H1 (cell line): ENCODE data around the gene DNAJC10. TPM values are rescaled to one million over a fixed set of nuclear protein-coding genes. Genes with fewer than 3 reads are reported as not detected.

Source experiments
- CTCF ChIA-PET: fragments of 300-600 bp; sonication (Branson Sonifier 250); formaldehyde crosslinking; loops from one replicate; lab custom pipeline; 2021; ENCODE audit not compliant: partially characterized antibody; lab: Charles Lee
- POLR2A ChIA-PET: fragments of 300-600 bp; sonication (Branson Sonifier 250); formaldehyde crosslinking; loops from one replicate; lab custom pipeline; 2021; ENCODE audit warnings: inconsistent platforms; ENCODE audit not compliant: partially characterized antibody; lab: Charles Lee
- DNase-seq, 2 experiments: peaks; one replicate each; pipeline versions ENCODE4 v3.0.0 to v3.0.0-alpha.2; 2010 to 2022; ENCODE audit warnings: low spot score in 2 of 2, low read depth in 1 of 2, mixed read lengths in 1 of 2
- FAIRE-seq: peaks from 2 replicates; lab custom pipeline; 2011; peaks lifted over from hg19 to GRCh38; lab: Jason Lieb, UNC
- H2AFZ ChIP-seq: 2 replicates; pipeline ENCODE4 v1.8.1; 2012; ENCODE audit warnings: low read length, inconsistent platforms
- H2AK5ac ChIP-seq: 2 replicates; pipeline ENCODE4 v1.6.1; 2013; ENCODE audit warnings: low read depth, low read length
- H2BK120ac ChIP-seq: replicated peaks from 2 replicates; pipeline ENCODE3; 2013; ENCODE audit warnings: low read depth, low read length, inconsistent platforms
- H2BK12ac ChIP-seq: 2 replicates; pipeline ENCODE4 v1.6.1; 2013; ENCODE audit warnings: low read depth, low read length
- H2BK15ac ChIP-seq: 2 replicates; pipeline ENCODE4 v1.6.1; 2013; ENCODE audit warnings: low read length
- H2BK20ac ChIP-seq: 2 replicates; pipeline ENCODE4 v1.6.1; 2013; ENCODE audit warnings: low read length
- H2BK5ac ChIP-seq: 2 replicates; pipeline ENCODE4 v1.6.1; 2013; ENCODE audit warnings: low read depth, low read length
- H3K14ac ChIP-seq: 2 replicates; pipeline ENCODE4 v1.6.1; 2013; ENCODE audit warnings: inconsistent platforms; ENCODE audit not compliant: insufficient read length
- H3K18ac ChIP-seq: 2 replicates; pipeline ENCODE4 v1.6.1; 2013; ENCODE audit warnings: low read length; ENCODE audit errors: extremely low read depth
- H3K23ac ChIP-seq: 2 replicates; pipeline ENCODE4 v1.6.1; 2013; ENCODE audit warnings: inconsistent platforms; ENCODE audit not compliant: insufficient read length
- H3K23me2 ChIP-seq: 2 replicates; pipeline ENCODE4 v1.6.1; 2013; ENCODE audit warnings: low read depth, low read length
- H3K27ac ChIP-seq: 2 replicates; pipeline ENCODE4 v1.6.1; 2011; ENCODE audit warnings: low read depth, low read length, inconsistent platforms
- H3K27me3 ChIP-seq, 4 experiments: replicated peaks in 1 of 4; 1 replicate in 1 of 4; 2 replicates in 3 of 4; pipeline versions ENCODE4 v1.6.1 to v1.8.1; 2011 to 2013; ENCODE audit warnings: low read length in 3 of 4, mild to moderate bottlenecking in 3 of 4, inconsistent platforms in 2 of 4, mixed read lengths in 2 of 4, moderate library complexity in 1 of 4; ENCODE audit not compliant: control insufficient read depth in 3 of 4, insufficient read depth in 3 of 4; ENCODE audit errors: extremely low read depth in 1 of 4
- H3K36me3 ChIP-seq, 4 experiments: 2 replicates each; pipeline versions ENCODE4 v1.6.1 to v1.8.1; 2011 to 2013; ENCODE audit warnings: mild to moderate bottlenecking in 4 of 4, low read length in 3 of 4, moderate library complexity in 2 of 4, control low read depth in 1 of 4, inconsistent platforms in 1 of 4; ENCODE audit not compliant: insufficient read depth in 4 of 4, control insufficient read depth in 2 of 4
- H3K4ac ChIP-seq: replicated peaks from 2 replicates; pipeline ENCODE3; 2013; ENCODE audit warnings: low read length, low read depth, mixed read lengths, inconsistent platforms; ENCODE audit not compliant: insufficient read length
- H3K4me1 ChIP-seq, 4 experiments: replicated peaks in 1 of 4; 1 replicate in 1 of 4; 2 replicates in 3 of 4; pipeline versions ENCODE4 v1.6.1 to v1.8.1; 2011 to 2013; ENCODE audit warnings: low read length in 3 of 4, inconsistent platforms in 2 of 4, mixed read lengths in 1 of 4; ENCODE audit not compliant: insufficient read depth in 4 of 4, control insufficient read depth in 3 of 4
- H3K4me2 ChIP-seq, 2 experiments: 2 replicates each; pipeline versions ENCODE4 v1.6.1 to v1.8.1; 2011 to 2013; ENCODE audit warnings: low read depth in 2 of 2, low read length in 2 of 2, control low read depth in 1 of 2, inconsistent platforms in 1 of 2, mild to moderate bottlenecking in 1 of 2; ENCODE audit not compliant: insufficient read depth in 1 of 2
- H3K4me3 ChIP-seq, 4 experiments: fragments of 200-600, 300-600 bp in 1 of 4; sonication (generic), shearing (Covaris generic), sonication (Bioruptor Twin) in 1 of 4; 2 replicates each; pipeline versions ENCODE4 v1.5.1 to v1.8.1; 2011 to 2016; ENCODE audit warnings: low read length in 4 of 4, low read depth in 3 of 4, control low read depth in 2 of 4, inconsistent platforms in 2 of 4, mild to moderate bottlenecking in 2 of 4, mixed read lengths in 1 of 4, moderate library complexity in 1 of 4; ENCODE audit not compliant: insufficient read depth in 2 of 4; ENCODE audit errors: extremely low read depth in 1 of 4
- H3K56ac ChIP-seq: replicated peaks from 2 replicates; pipeline ENCODE3; 2013; ENCODE audit warnings: low read depth, mild to moderate bottlenecking, mixed read lengths, low read length, inconsistent platforms; ENCODE audit not compliant: insufficient read length
- H3K79me1 ChIP-seq: 2 replicates; pipeline ENCODE4 v1.6.1; 2013; ENCODE audit warnings: low read depth, low read length, control low read depth
- H3K79me2 ChIP-seq, 2 experiments: 2 replicates each; pipeline versions ENCODE4 v1.6.1 to v1.8.1; 2012 to 2013; ENCODE audit warnings: low read length in 2 of 2, mild to moderate bottlenecking in 2 of 2, inconsistent platforms in 1 of 2; ENCODE audit not compliant: insufficient read depth in 2 of 2, control insufficient read depth in 1 of 2
- H3K9ac ChIP-seq, 4 experiments: replicated peaks in 1 of 4; 1 replicate in 1 of 4; 2 replicates in 3 of 4; pipeline versions ENCODE4 v1.6.1 to v1.8.1; 2011 to 2013; ENCODE audit warnings: low read depth in 3 of 4, low read length in 3 of 4, control low read depth in 2 of 4, mild to moderate bottlenecking in 2 of 4, moderate library complexity in 2 of 4, inconsistent platforms in 1 of 4; ENCODE audit errors: extremely low read depth in 1 of 4
- H3K9me3 ChIP-seq, 2 experiments: 2 replicates each; pipeline versions ENCODE4 v1.6.1 to v1.8.1; 2012 to 2013; ENCODE audit warnings: mild to moderate bottlenecking in 2 of 2, moderate library complexity in 2 of 2, control low read depth in 1 of 2, inconsistent platforms in 1 of 2, low read depth in 1 of 2, low read length in 1 of 2, mixed read lengths in 1 of 2; ENCODE audit not compliant: insufficient read depth in 2 of 2
- H4K20me1 ChIP-seq, 2 experiments: replicated peaks in 1 of 2; 2 replicates each; pipeline versions ENCODE3 to v1.8.1; 2011 to 2013; ENCODE audit warnings: inconsistent platforms in 2 of 2, low read length in 2 of 2, mild to moderate bottlenecking in 1 of 2; ENCODE audit not compliant: insufficient read depth in 2 of 2, control insufficient read depth in 1 of 2
- H4K5ac ChIP-seq: 2 replicates; pipeline ENCODE4 v1.6.1; 2013; ENCODE audit warnings: low read length, low read depth, mixed read lengths, inconsistent platforms; ENCODE audit not compliant: insufficient read length
- H4K8ac ChIP-seq: 2 replicates; pipeline ENCODE4 v1.8.0; 2013; ENCODE audit warnings: mild to moderate bottlenecking, moderate library complexity, low read length, inconsistent platforms; ENCODE audit not compliant: insufficient read depth; ENCODE audit errors: extremely low read depth
- H4K91ac ChIP-seq: replicated peaks from 2 replicates; pipeline ENCODE3; 2013; ENCODE audit warnings: low read length, mixed read lengths, inconsistent platforms; ENCODE audit not compliant: insufficient read length
- CTCF ChIP-seq, 3 experiments: IDR thresholded peaks; 1 replicate in 2 of 3; 2 replicates in 1 of 3; pipeline versions ENCODE4 v1.5.1 to v1.6.1; 2011; ENCODE audit warnings: low read length in 3 of 3, mild to moderate bottlenecking in 3 of 3, inconsistent platforms in 2 of 3, low read depth in 1 of 3, moderate library complexity in 1 of 3; ENCODE audit not compliant: insufficient read depth in 1 of 3; ENCODE audit errors: control extremely low read depth in 1 of 3
- KDM1A ChIP-seq: fragments of 200-600, 300-600 bp; sonication (generic); IDR thresholded peaks from 2 replicates; pipeline ENCODE4 v1.7.1; 2016; ENCODE audit warnings: mild to moderate bottlenecking, low read length, borderline replicate concordance
- RAD21 ChIP-seq, 2 experiments: IDR thresholded peaks in 1 of 2; conservative IDR thresholded peaks in 1 of 2; 2 replicates each; pipeline ENCODE4 v1.6.1; 2011; ENCODE audit warnings: low read depth in 2 of 2, low read length in 2 of 2, improper control_type of control experiment in 1 of 2, inconsistent platforms in 1 of 2, mild to moderate bottlenecking in 1 of 2, moderate library complexity in 1 of 2
- WGBS, 2 experiments: shearing (Covaris generic) in 1 of 2; methylation state at CpG; one replicate each; pipeline versions ENCODE4 v1.1.6 to v1.1.7; 2013 to 2015; ENCODE audit warnings: low lambda C conversion rate in 2 of 2, mixed read lengths in 2 of 2, inconsistent platforms in 1 of 2, low coverage in 1 of 2, missing lambda C conversion rate in 1 of 2; ENCODE audit not compliant: insufficient replicate concordance in 2 of 2, insufficient coverage in 1 of 2, insufficient read length in 1 of 2; ENCODE audit errors: extremely low coverage in 1 of 2, missing lambda C conversion rate in 1 of 2; 5-methylcytosine and 5-hydroxymethylcytosine counted together
- polyA plus RNA-seq, 7 experiments: library from polyadenylated mRNA; depleted of rRNA in 3 of 7; stranded (reverse) in 5 of 7; unstranded in 2 of 7; fragments of >200 nt in 5 of 7; fragments of 200-250 nt in 2 of 7; gene quantifications; 1 replicate in 5 of 7; 2 replicates in 1 of 7; 4 replicates in 1 of 7; pipeline versions ENCODE4 v1.2.1 to v1.2.3, GENCODE V29; 2011 to 2013; ENCODE audit warnings: missing spikeins in 2 of 7, mixed read lengths in 2 of 7
- total RNA-seq: library from RNA; stranded (reverse); fragmentation: NEBNext Ultra II Directional; extraction: Animal tissue kit (Norgen Biotek cat#: 25700); gene quantifications from 2 replicates; pipeline ENCODE4 v1.2.1, GENCODE V29; 2021

The DNAJC10 gene
- total and polyA plus RNA-seq, 2 of the 8 experiments (the other 6 are each of a cell fraction or from before 2014, with no cell fraction given): 23.2 to 121 TPM

GRCh38 chr2:182767578-182767977 is 51.5 kb downstream of the DNAJC10 start:
- no peak overlapping the region for H3K14ac ChIP-seq

More at GRCh38 chr2:182767578-182767977, 51.5 kb downstream of the DNAJC10 start:
- H4K91ac ChIP-seq: no peak overlapping the region
- 0 out of 4 replicates have a peak, but pooled peaks cover 0 to 5% of the 10 kb centered on the region in 2 experiments for H3K9me3 ChIP-seq
- peaks cover 2 to 25% (median 19%) of the 10 kb centered on the region in 4 experiments; a peak in 6 of 8 replicates for H3K36me3 ChIP-seq
- H3K9ac ChIP-seq: no peak overlapping the region
- FAIRE-seq (no peak), DNase-seq (no peak)
- no peak overlapping the region for H4K5ac ChIP-seq
- no peak overlapping the region for H3K56ac ChIP-seq
- no peak overlapping the region for H3K4me2 ChIP-seq
- no peaks in the 10 kb centered on the region for H3K4me1 ChIP-seq
- H3K4ac ChIP-seq: no peak overlapping the region
- no peak overlapping the region for H3K27ac ChIP-seq
- H3K23me2 ChIP-seq: no peaks in the 10 kb centered on the region
- H2BK20ac ChIP-seq: no peak overlapping the region
- H2BK120ac ChIP-seq: no peak overlapping the region
- no peak overlapping the region for H3K23ac ChIP-seq
- no peak overlapping the region for H2BK12ac ChIP-seq
- no peak overlapping the region for H2BK5ac ChIP-seq
- no peak overlapping the region for H2BK15ac ChIP-seq
- no peaks in the 10 kb centered on the region for H4K20me1 ChIP-seq
- no peak overlapping the region for H2AFZ ChIP-seq
- POLR2A ChIA-PET: interaction anchor here (1.0 kb wide), 1 partner anchor 100 kb away, joined by 3 read pairs; no protein-coding TSS in a partner anchor
- no peaks in the 10 kb centered on the region; the same call in 1 of the 2 replicates for H3K79me1 ChIP-seq
- H3K4me3 ChIP-seq: no peak overlapping the region
- no peaks in the 10 kb centered on the region for H3K27me3 ChIP-seq
- no peak overlapping the region for H4K8ac ChIP-seq
- H3K79me2 ChIP-seq: peaks cover 0 to 2% of the 10 kb centered on the region in 2 experiments; a peak in 1 of 4 replicates
- 81% methylated on average over 7 of the region's 7 CpGs; no CpG with 5 or more reads in 1 of the 2 experiments for WGBS, 2 experiments
- no peak for TF ChIP-seq KDM1A
- TF ChIP-seq RAD21 (IDR thresholded peaks at IDR 0.05 in 1 of 2, conservative IDR thresholded peaks at IDR 0.05 in 1 of 2; ENCODE audit: low read depth in 2 of 2, low read length in 2 of 2): peak; percentile 36 to 52
- peak in 2 of 3 experiments; percentile 56 to 59; a peak in 3 of 4 replicates for TF ChIP-seq CTCF (IDR thresholded peaks at IDR 0.05; ENCODE audit: control extremely low read depth in 1 of 3, insufficient read depth in 1 of 3, low read depth in 1 of 3, low read length in 3 of 3)
- TF ChIP-seq, all 59 proteins: peak for 2
- H3K18ac ChIP-seq: no peak overlapping the region
- no peak overlapping the region for H2AK5ac ChIP-seq
- CTCF ChIA-PET: interaction anchor here (0.5 to 6.9 kb wide), 53 partner anchors 10 to 942 kb away, joined by 3 to 65 read pairs (median 4); partner anchors contain the start of genes DNAJC10 and FRZB
